Measurements from ENCODE around the gene GNG7.
"Not testable (repeated sequence)": the region's sequence is repeated elsewhere in the genome, so short reads cannot be mapped to it uniquely, and the experiment has no call there.

GNG7 gene

GRCh38 chr19:2534423-2535013, 168.0 kb downstream of the GNG7 start:
- DNase-seq (ENCODE audit: low read depth in 2 of 2), result no peak

- no peak for DNase-seq (ENCODE audit: low read depth in 2 of 2)
These were observed 168.6 kb downstream of the GNG7 start for GRCh38 chr19:2533686-2534422.

- DNase-seq (ENCODE audit: low read depth in 2 of 2), result no peak
These were observed 169.4 kb downstream of the GNG7 start for GRCh38 chr19:2533072-2533425.

- no peak for DNase-seq (ENCODE audit: low read depth in 2 of 2)
These were observed 170.0 kb downstream of the GNG7 start for GRCh38 chr19:2532252-2533071.

- DNase-seq (ENCODE audit: low read depth in 2 of 2), result not testable (repeated sequence)
These were observed 172.6 kb downstream of the GNG7 start for GRCh38 chr19:2529942-2530341.

- DNase-seq (ENCODE audit: low read depth in 2 of 2), result no peak
These were observed 173.0 kb downstream of the GNG7 start for GRCh38 chr19:2529473-2529918.

- no peak for DNase-seq (ENCODE audit: low read depth in 2 of 2)
These were observed 173.8 kb downstream of the GNG7 start for GRCh38 chr19:2528675-2529101.

GRCh38 chr19:2527686-2528085, 174.8 kb downstream of the GNG7 start:
- no peak for DNase-seq (ENCODE audit: low read depth in 2 of 2)

GRCh38 chr19:2527171-2527570, 175.3 kb downstream of the GNG7 start:
- no peak for DNase-seq (ENCODE audit: low read depth in 2 of 2)

- DNase-seq (ENCODE audit: low read depth in 2 of 2), result no peak
These were observed 177.4 kb downstream of the GNG7 start for GRCh38 chr19:2524840-2525723.

GRCh38 chr19:2524361-2524839, 178.1 kb downstream of the GNG7 start:
- no peak for DNase-seq (ENCODE audit: low read depth in 2 of 2)

- DNase-seq (ENCODE audit: low read depth in 2 of 2), result no peak
These were observed 178.7 kb downstream of the GNG7 start for GRCh38 chr19:2523630-2524311.

GRCh38 chr19:2519482-2519881, 183.0 kb downstream of the GNG7 start:
- no peak for DNase-seq (ENCODE audit: low read depth in 2 of 2)

- not testable (repeated sequence) for DNase-seq (ENCODE audit: low read depth in 2 of 2)
These were observed 183.6 kb downstream of the GNG7 start for GRCh38 chr19:2518856-2519255.

GRCh38 chr19:2517881-2518601, 184.5 kb downstream of the GNG7 start:
- DNase-seq (ENCODE audit: low read depth in 2 of 2), result no peak

- no peak for DNase-seq (ENCODE audit: low read depth in 2 of 2)
These were observed 185.8 kb downstream of the GNG7 start for GRCh38 chr19:2516727-2517126.

GRCh38 chr19:2514981-2515518, 187.4 kb downstream of the GNG7 start:
- no peak for DNase-seq (ENCODE audit: low read depth in 2 of 2)

- no peak for DNase-seq (ENCODE audit: low read depth in 2 of 2)
These were observed 189.7 kb downstream of the GNG7 start for GRCh38 chr19:2512523-2513431.

GRCh38 chr19:2511991-2512390, 190.5 kb downstream of the GNG7 start:
- DNase-seq (ENCODE audit: low read depth in 2 of 2), result no peak

All from stimulated activated CD8-positive, alpha-beta memory T cell treated with anti-CD3 and anti-CD28 coated beads, Interleukin-2, amount 100 ng/mL, for 48 hours (primary cell).